H7 (cell line): Measurements from ENCODE around the gene GABRG3. TPM values are rescaled to one million over a fixed set of nuclear protein-coding genes. Genes with fewer than 3 reads are reported as not detected.
"Not testable (repeated sequence)": the region's sequence is repeated elsewhere in the genome, so short reads cannot be mapped to it uniquely, and the experiment has no call there.

Experiments used
- DNase-seq: peaks from one replicate; pipeline ENCODE4 v3.0.0; 2012
- H3K27me3 ChIP-seq: 2 replicates; pipeline ENCODE4 v1.6.0; 2011; ENCODE audit warnings: mild to moderate bottlenecking, low read length; ENCODE audit not compliant: control insufficient read depth, insufficient read depth
- H3K36me3 ChIP-seq: replicated peaks from 2 replicates; pipeline ENCODE4 v1.5.1; 2011; ENCODE audit warnings: low read length; ENCODE audit not compliant: control insufficient read depth, insufficient read depth
- H3K4me3 ChIP-seq: 2 replicates; pipeline ENCODE4 v1.5.1; 2011; ENCODE audit warnings: low read depth, mild to moderate bottlenecking, control low read depth, low read length, moderate library complexity; ENCODE audit not compliant: insufficient read depth
- total RNA-seq: library from RNA; depleted of rRNA; stranded (reverse); fragments of >200 nt; shearing (Covaris generic); gene quantifications from 2 replicates; pipeline ENCODE4 v1.2.3, GENCODE V29; 2014

GABRG3 gene
- total RNA-seq, 1 experiment from 2014 or later = 0.42 TPM

- Histone ChIP-seq H3K27me3 (peaks cover 48% of the 10 kb centered on the region), H3K36me3 (no peaks in the 10 kb centered on the region), H3K4me3 (no peak overlapping the region)
- no peak for DNase-seq
Measured at GRCh38 chr15:26968806-26969205, 2.2 kb upstream of the GABRG3 start.

DNA sequence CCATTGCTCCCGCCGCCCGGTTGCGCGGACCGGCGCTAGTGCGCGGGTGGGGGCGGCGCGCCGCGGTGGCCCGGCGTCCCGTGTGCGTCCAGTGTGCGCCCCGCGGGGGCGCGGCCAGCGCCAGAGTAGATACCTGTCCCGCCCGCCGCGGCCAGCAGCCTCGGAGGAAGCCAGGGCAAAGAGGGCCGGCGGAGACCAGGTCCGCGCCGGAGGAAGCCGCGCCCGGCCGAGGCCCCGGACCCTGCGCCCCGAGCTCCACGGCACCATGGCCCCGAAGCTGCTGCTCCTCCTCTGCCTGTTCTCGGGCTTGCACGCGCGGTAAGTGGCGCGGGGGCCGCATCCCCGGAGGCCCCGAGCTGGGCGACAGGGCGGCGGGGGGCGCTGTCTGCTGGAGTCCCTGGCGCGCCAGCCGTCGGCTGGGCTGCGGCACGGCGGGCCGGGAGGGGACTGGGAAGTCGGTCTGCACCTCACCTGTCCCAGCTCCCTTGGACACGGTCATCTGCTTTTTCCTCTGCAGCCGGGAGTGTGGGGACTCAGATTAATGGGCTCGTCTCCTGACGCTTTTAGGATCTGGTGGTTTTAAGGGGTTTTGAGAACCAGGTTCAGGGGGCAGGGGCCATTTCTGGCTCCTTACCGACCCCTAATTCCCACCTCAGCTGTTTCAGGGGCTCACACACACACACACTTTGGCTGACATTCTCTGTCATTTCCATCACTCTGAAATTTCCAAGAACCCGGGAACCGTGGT lies 464 bp downstream of the GABRG3 start:
- Histone ChIP-seq H3K27me3 (peaks cover 48% of the 10 kb centered on the region), H3K36me3 (no peaks in the 10 kb centered on the region), H3K4me3 (peak overlapping the region; percentile 51)
- peak; percentile 76 for DNase-seq

GRCh38 chr15:26972636-26973035 lies 1.7 kb downstream of the GABRG3 start:
- H3K27me3 ChIP-seq = peaks cover 42% of the 10 kb centered on the region
- DNase-seq = no peak
- no peak overlapping the region for H3K4me3 ChIP-seq
- H3K36me3 ChIP-seq = no peaks in the 10 kb centered on the region

GRCh38 chr15:26974120-26974780 lies 3.3 kb downstream of the GABRG3 start:
- Histone ChIP-seq H3K36me3 (no peaks in the 10 kb centered on the region), H3K4me3 (no peak overlapping the region), H3K27me3 (peaks cover 36% of the 10 kb centered on the region)
- DNase-seq = peak; percentile 60

DNA sequence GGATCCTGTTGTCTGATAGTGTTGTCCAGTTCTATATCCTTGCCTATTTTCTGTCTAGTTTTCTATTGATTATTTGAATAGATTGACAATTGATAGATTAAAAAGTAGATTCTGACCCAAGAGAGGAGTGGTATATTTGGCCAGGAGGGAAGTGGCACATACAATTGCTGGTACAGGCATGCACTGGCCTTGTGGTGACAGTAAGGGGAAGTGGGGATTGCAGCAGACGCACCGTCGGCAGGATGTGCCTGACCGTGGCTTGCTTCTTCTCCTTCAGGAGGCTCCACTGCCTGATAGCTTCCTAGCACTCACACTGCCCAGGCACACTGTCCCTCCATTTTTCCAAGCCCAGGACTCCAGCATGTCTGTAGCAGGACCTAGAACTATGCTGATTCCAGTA lies 10.5 kb downstream of the GABRG3 start:
- Histone ChIP-seq H3K4me3 (no peak overlapping the region), H3K27me3 (no peaks in the 10 kb centered on the region), H3K36me3 (no peaks in the 10 kb centered on the region)
- DNase-seq = no peak

GRCh38 chr15:26983822-26984221 lies 12.8 kb downstream of the GABRG3 start:
- H3K27me3 ChIP-seq = no peaks in the 10 kb centered on the region
- peak; percentile 69 for DNase-seq
- H3K36me3 ChIP-seq = no peaks in the 10 kb centered on the region

GRCh38 chr15:26985050-26985449 lies 14.1 kb downstream of the GABRG3 start:
- no peak for DNase-seq
- Histone ChIP-seq H3K36me3 (no peaks in the 10 kb centered on the region), H3K27me3 (no peaks in the 10 kb centered on the region), H3K4me3 (no peak overlapping the region)

More at GRCh38 chr15:26983822-26984221, 12.8 kb downstream of the GABRG3 start:
- no peak overlapping the region for H3K4me3 ChIP-seq

GRCh38 chr15:26996250-26996649 lies 25.3 kb downstream of the GABRG3 start:
- no peak for DNase-seq
- no peaks in the 10 kb centered on the region for H3K27me3 ChIP-seq
- H3K36me3 ChIP-seq = no peaks in the 10 kb centered on the region
- no peak overlapping the region for H3K4me3 ChIP-seq

DNA sequence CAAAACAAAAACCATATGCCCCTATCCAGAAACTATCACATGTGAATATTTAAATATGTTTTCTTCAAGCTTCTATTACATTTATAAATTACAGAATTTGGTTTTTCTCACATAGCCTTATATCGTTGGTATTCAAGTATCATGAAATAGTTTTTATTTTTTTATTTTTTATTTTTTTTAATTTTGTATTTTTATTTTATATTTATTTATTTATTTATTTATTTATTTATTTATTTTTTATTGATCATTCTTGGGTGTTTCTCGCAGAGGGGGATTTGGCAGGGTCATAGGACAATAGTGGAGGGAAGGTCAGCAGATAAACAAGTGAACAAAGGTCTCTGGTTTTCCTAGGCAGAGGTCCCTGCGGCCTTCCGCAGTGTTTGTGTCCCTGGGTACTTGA lies 32.0 kb downstream of the GABRG3 start:
- not testable (repeated sequence) for H3K27me3 ChIP-seq, H3K36me3 ChIP-seq, DNase-seq, H3K4me3 ChIP-seq

- H3K27me3 ChIP-seq, H3K36me3 ChIP-seq, DNase-seq, H3K4me3 ChIP-seq: not testable (repeated sequence)
Measured at GRCh38 chr15:27004226-27004625, 33.2 kb downstream of the GABRG3 start.

DNA sequence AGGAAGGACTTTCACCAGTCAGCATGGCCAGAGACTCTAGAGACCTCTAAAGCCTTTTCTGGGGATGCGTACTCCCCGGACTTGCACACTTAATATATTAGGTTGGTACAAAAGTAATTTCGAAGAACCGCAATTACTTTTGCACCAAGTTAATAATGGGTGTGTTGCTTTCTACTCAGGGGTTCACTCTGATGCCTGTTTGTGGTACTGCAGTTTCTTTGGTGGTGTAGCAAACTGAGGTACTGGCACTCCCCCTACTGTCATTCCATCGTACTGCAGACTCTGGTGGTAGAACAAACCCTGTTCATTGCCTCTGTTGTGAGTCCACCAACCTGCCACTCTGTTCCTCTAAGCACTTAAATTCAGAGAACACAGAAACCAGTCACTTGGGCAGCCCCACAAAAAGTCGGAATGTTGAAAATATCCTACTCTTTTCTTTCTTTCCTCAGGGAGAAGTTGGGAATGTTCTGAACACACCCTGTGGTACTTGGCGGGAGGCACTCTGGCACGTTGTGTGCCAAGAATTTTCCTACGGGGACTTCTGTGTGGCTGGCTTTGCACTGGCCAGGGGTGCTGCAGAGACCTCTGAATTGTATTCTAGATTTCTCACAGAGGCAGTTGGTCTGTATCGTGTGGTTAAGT lies 46.3 kb downstream of the GABRG3 start:
- Histone ChIP-seq H3K27me3 (no peaks in the 10 kb centered on the region), H3K4me3 (no peak overlapping the region), H3K36me3 (no peaks in the 10 kb centered on the region)
- peak; percentile 90 for DNase-seq

DNA sequence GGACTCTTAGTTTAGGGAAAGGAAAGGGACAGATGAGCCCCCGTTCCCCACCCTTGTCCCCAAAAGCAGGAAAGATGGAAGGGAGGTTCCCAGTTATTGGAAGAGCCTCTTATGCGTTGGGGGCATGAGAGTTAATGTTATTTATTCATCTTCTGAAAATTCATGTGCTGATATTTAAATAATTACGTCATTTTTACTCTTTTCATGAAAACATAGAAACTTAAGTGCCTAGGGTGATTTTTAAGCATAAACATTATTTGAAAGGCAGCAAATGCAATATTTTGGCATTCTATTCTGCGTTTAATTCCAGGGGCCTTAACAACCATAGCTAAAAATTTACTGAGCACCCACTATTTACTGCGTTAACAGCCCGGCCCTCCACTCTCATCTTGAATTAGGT lies 48.7 kb downstream of the GABRG3 start:
- no peak for DNase-seq
- no peaks in the 10 kb centered on the region for H3K27me3 ChIP-seq
- no peaks in the 10 kb centered on the region for H3K36me3 ChIP-seq
- no peak overlapping the region for H3K4me3 ChIP-seq

GRCh38 chr15:27025481-27025966 lies 54.5 kb downstream of the GABRG3 start:
- DNase-seq = no peak
- Histone ChIP-seq H3K36me3 (no peaks in the 10 kb centered on the region), H3K4me3 (no peak overlapping the region), H3K27me3 (no peaks in the 10 kb centered on the region)

DNA sequence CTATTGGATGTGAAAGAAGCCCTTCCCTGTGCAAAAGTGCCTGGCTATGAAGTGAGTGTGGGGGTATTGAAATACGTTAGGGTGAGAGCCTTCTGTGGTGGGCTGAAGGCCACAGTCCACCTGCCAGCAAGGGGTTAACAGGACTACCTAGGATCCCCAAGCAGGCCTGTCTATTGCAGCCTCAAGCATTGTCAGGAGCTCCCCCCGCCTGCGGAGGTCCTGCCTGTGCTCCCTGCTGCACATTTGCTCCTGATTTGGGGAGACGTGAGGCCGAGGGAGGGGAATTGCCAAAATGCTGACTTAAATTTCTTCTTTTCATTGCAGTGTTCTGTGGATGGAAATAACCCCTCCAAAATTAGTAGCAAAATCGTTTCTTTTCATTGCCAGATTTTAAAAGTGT lies 56.2 kb downstream of the GABRG3 start:
- no peaks in the 10 kb centered on the region for H3K27me3 ChIP-seq
- H3K36me3 ChIP-seq = no peaks in the 10 kb centered on the region
- H3K4me3 ChIP-seq = no peak overlapping the region
- DNase-seq = peak; percentile 67
